HG02623 (cell line): ENCODE data around the gene CHRNB1.

ENCODE experiments used
- ATAC-seq: cut with Tn5 transposase; IDR thresholded peaks from one replicate; pipeline ENCODE4 v1.9.1; 2021; ENCODE audit warnings: moderate library complexity; ENCODE audit not compliant: unreplicated experiment

The CHRNB1 gene

GRCh38 chr17:7444682-7445618 lies at the start of gene CHRNB1:
TSS of gene CHRNB1 (plus strand) at chr17:7445061. CDS start at chr17:7445128, 67 bp downstream.
- ATAC-seq, result no peak

GRCh38 chr17:7396147-7396546 lies 48.7 kb upstream of the CHRNB1 start:
- no peak for ATAC-seq

GRCh38 chr17:7398612-7399011 lies 46.2 kb upstream of the CHRNB1 start:
- no peak for ATAC-seq

- ATAC-seq, result no peak
These were observed 41.7 kb upstream of the CHRNB1 start for GRCh38 chr17:7403043-7403726.

- no peak for ATAC-seq
These were observed 41.2 kb upstream of the CHRNB1 start for GRCh38 chr17:7403727-7403976.

GRCh38 chr17:7403977-7404736 lies 40.7 kb upstream of the CHRNB1 start, which contains the start of gene TMEM256:
TSS of gene TMEM256 (minus strand) at chr17:7404097. CDS start at chr17:7404084, 13 bp downstream.
- peak; percentile 93 for ATAC-seq

- no peak for ATAC-seq
These were observed 40.0 kb upstream of the CHRNB1 start for GRCh38 chr17:7404737-7405349.

GRCh38 chr17:7405350-7406234 lies 39.3 kb upstream of the CHRNB1 start:
- no peak for ATAC-seq

- ATAC-seq, result no peak
These were observed 38.5 kb upstream of the CHRNB1 start for GRCh38 chr17:7406235-7406825.

GRCh38 chr17:7407082-7407481 lies 37.8 kb upstream of the CHRNB1 start:
- ATAC-seq, result no peak

- ATAC-seq, result no peak
These were observed 37.2 kb upstream of the CHRNB1 start, which contains the start of gene NLGN2 for GRCh38 chr17:7407485-7408251. TSS of gene NLGN2 (plus strand) at chr17:7407845. CDS start at chr17:7408256, 411 bp downstream.

GRCh38 chr17:7408252-7408727 lies 36.6 kb upstream of the CHRNB1 start:
- ATAC-seq, result no peak

GRCh38 chr17:7408863-7409262 lies 36.0 kb upstream of the CHRNB1 start:
- ATAC-seq, result no peak

- no peak for ATAC-seq
These were observed 35.1 kb upstream of the CHRNB1 start for GRCh38 chr17:7409716-7410115.

- ATAC-seq, result no peak
These were observed 34.0 kb upstream of the CHRNB1 start for GRCh38 chr17:7410634-7411426.

GRCh38 chr17:7411427-7411750 lies 33.5 kb upstream of the CHRNB1 start:
- no peak for ATAC-seq

GRCh38 chr17:7413346-7413985 lies 31.4 kb upstream of the CHRNB1 start:
- no peak for ATAC-seq

- no peak for ATAC-seq
These were observed 30.0 kb upstream of the CHRNB1 start for GRCh38 chr17:7414837-7415236.
